GM19452 (cell line): ENCODE measurements around the gene CIB2.

ENCODE experiments used
- ATAC-seq: cut with Tn5 transposase; IDR thresholded peaks from one replicate; pipeline ENCODE4 v1.9.1; 2021; ENCODE audit not compliant: unreplicated experiment

The CIB2 gene

GRCh38 chr15:78069462-78070029, 61.7 kb downstream of the CIB2 start:
- ATAC-seq = no peak

- peak; percentile 7 for ATAC-seq
These were observed 62.2 kb downstream of the CIB2 start for GRCh38 chr15:78069052-78069414.

- no peak for ATAC-seq
These were observed 63.7 kb downstream of the CIB2 start for GRCh38 chr15:78067328-78068228.

- peak; percentile 55 for ATAC-seq
These were observed 65.0 kb downstream of the CIB2 start for GRCh38 chr15:78065973-78066946.

GRCh38 chr15:78065284-78065872, 65.9 kb downstream of the CIB2 start:
- no peak for ATAC-seq

- no peak for ATAC-seq
These were observed 66.7 kb downstream of the CIB2 start for GRCh38 chr15:78064544-78064943.

- ATAC-seq = no peak
These were observed 67.3 kb downstream of the CIB2 start for GRCh38 chr15:78063970-78064385.

GRCh38 chr15:78063217-78063616, 68.0 kb downstream of the CIB2 start:
- no peak for ATAC-seq

GRCh38 chr15:78061963-78062427, 69.2 kb downstream of the CIB2 start:
- no peak for ATAC-seq

GRCh38 chr15:78060232-78060631, 71.0 kb downstream of the CIB2 start:
- no peak for ATAC-seq

GRCh38 chr15:78059110-78059839, 72.0 kb downstream of the CIB2 start:
- no peak for ATAC-seq

GRCh38 chr15:78058401-78058935, 72.8 kb downstream of the CIB2 start:
- ATAC-seq = no peak

GRCh38 chr15:78057803-78058202, 73.4 kb downstream of the CIB2 start:
- ATAC-seq = no peak

GRCh38 chr15:78056714-78057269, 74.5 kb downstream of the CIB2 start:
- ATAC-seq = no peak

- ATAC-seq = no peak
These were observed 75.1 kb downstream of the CIB2 start for GRCh38 chr15:78055919-78056713.

GRCh38 chr15:78054966-78055365, 76.3 kb downstream of the CIB2 start:
- no peak for ATAC-seq
